Spinal cord (tissue), 10 donors: ENCODE results near the gene CTNNA2. TPM values are rescaled to one million over a fixed set of nuclear protein-coding genes. Genes with fewer than 3 reads are reported as not detected.

Experiments
- DNase-seq, 6 donors: peaks; one replicate each; pipeline versions ENCODE4 v3.0.0 to v3.0.0-alpha.2; 2013 to 2015; ENCODE audit warnings: low spot score in 6 of 6, low read depth in 4 of 6
- H3K27ac ChIP-seq: one replicate; pipeline ENCODE4 v1.5.1; 2013; ENCODE audit warnings: low read depth, low read length, control low read depth
- H3K27me3 ChIP-seq: one replicate; pipeline ENCODE4 v1.6.1; 2013; ENCODE audit warnings: low read length; ENCODE audit not compliant: control insufficient read depth, insufficient read depth
- H3K36me3 ChIP-seq: one replicate; pipeline ENCODE4 v1.6.1; 2013; ENCODE audit warnings: low read length; ENCODE audit not compliant: control insufficient read depth, insufficient read depth
- H3K4me1 ChIP-seq: one replicate; pipeline ENCODE4 v1.6.1; 2013; ENCODE audit warnings: low read length; ENCODE audit not compliant: control insufficient read depth, insufficient read depth
- H3K4me3 ChIP-seq: one replicate; pipeline ENCODE4 v1.5.1; 2013; ENCODE audit warnings: low read depth, low read length, control low read depth
- H3K9me3 ChIP-seq: one replicate; pipeline ENCODE4 v1.6.1; 2013; ENCODE audit warnings: low read length; ENCODE audit not compliant: control insufficient read depth, insufficient read depth
- WGBS: methylation state at CpG from one replicate; pipeline ENCODE4 v1.1.5; 2013; ENCODE audit warnings: missing lambda C conversion rate; ENCODE audit not compliant: insufficient coverage; 5-methylcytosine and 5-hydroxymethylcytosine counted together
- polyA plus RNA-seq, 2 donors: library from polyadenylated mRNA; unstranded; fragments of 120-200 nt; gene quantifications; one replicate each; pipeline ENCODE4 v1.2.1, GENCODE V29; 2013; ENCODE audit not compliant: insufficient read length in 2 of 2
- total RNA-seq, 2 donors: library from RNA; depleted of rRNA in 1 of 2; stranded (reverse); fragments of 120-200 nt in 1 of 2; fragments of >200 nt in 1 of 2; gene quantifications; one replicate each; pipeline versions ENCODE4 v1.2.3 to v1.2.4, GENCODE V29; 2013 to 2014
- donor health status: healthy.

Gene CTNNA2
- total and polyA plus RNA-seq, 4 donors, result 42.4 to 117 (median 84.7) TPM

DNA sequence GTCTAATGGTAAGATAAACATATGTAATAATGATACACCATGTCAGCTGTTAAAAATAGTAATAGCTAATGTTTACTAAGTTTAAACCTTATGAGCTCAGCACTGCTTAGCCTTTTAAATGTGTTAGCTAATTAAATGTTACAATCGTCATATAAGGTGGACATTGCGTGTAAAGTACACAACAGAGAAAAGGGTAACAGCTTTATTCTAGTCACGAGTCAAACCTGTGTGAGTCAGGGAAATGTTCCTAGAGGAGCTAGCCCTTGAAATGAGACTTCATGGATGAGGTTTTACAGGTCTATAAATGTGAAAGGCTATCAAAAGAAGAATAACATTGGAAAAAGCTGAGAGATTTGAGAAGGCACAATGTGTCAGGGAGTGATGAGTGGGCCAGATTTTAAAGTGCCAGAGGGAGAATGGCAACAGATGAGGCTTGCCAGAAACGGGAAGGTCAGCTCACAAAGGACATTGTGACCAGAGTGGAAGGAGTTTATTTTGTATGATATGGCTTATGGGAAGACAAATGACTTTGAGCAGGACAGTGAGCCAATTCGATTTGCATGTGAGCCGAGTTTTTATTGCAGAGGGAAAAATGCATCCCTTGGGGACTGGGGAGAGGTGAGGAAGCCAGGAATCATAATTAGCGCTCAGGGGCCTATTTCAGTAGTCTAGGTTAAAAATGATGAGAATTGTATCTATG lies 276.3 kb downstream of the CTNNA2 start:
- Histone ChIP-seq H3K36me3 (no peaks in the 10 kb centered on the region), H3K9me3 (no peaks in the 10 kb centered on the region), H3K4me1 (no peaks in the 10 kb centered on the region), H3K27ac (no peak overlapping the region), H3K27me3 (no peaks in the 10 kb centered on the region), H3K4me3 (no peak overlapping the region)
- DNase-seq, result peak in 1 of 6 donors; percentile 67
- WGBS, result 69% methylated on average over 7 of the region's 7 CpGs

DNA sequence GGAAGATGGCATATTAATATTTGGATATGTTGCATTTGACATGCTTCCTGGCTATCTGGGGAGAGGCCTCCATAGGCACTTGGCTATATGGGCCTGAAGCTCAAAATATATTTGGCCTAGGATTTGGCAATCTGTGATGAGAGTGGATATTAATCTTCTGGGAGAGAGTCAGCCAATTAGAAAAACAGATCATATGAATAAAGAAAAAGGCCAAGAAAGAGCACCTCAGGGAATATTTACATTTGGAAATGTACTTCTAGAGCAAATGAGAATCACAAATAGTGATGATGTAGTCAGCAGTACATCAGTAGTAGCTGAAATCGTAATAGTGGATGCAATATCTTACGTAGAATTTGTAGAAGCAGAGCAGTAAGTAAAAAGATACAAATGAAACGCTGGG lies 277.0 kb downstream of the CTNNA2 start:
- WGBS, result 69% methylated on average over 3 of the region's 3 CpGs
- H3K36me3 ChIP-seq, result no peaks in the 10 kb centered on the region
- no peaks in the 10 kb centered on the region for H3K27me3 ChIP-seq
- no peak overlapping the region for H3K4me3 ChIP-seq
- no peaks in the 10 kb centered on the region for H3K4me1 ChIP-seq
- H3K9me3 ChIP-seq, result no peaks in the 10 kb centered on the region
- no peak for DNase-seq
- H3K27ac ChIP-seq, result no peak overlapping the region

DNA sequence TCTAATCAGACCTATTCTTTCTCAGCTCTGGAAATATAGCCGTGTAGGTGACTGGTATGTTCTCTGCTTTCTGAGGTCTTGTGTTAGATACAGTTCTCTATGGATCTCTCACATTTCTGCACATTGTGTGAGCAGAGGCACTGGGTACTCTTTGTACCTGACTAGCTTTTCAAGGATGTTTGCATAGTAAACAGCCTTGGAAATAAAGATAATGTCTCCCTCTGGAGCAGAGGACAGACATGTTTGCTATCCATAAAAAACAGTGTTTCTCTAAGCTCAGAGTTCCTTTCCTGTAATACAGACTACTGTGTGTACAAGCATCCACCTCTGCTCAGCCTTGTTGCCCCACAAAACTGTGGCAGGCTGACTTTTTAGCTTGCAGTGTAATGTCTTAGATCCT lies 279.2 kb downstream of the CTNNA2 start:
- no peak overlapping the region for H3K27ac ChIP-seq
- no peaks in the 10 kb centered on the region for H3K36me3 ChIP-seq
- H3K9me3 ChIP-seq, result no peaks in the 10 kb centered on the region
- peak in 1 of 6 donors; percentile 74 for DNase-seq
- no peaks in the 10 kb centered on the region for H3K4me1 ChIP-seq
- H3K4me3 ChIP-seq, result no peak overlapping the region
- no CpG with 5 or more reads among the region's 1 CpG for WGBS
- H3K27me3 ChIP-seq, result no peaks in the 10 kb centered on the region

DNA sequence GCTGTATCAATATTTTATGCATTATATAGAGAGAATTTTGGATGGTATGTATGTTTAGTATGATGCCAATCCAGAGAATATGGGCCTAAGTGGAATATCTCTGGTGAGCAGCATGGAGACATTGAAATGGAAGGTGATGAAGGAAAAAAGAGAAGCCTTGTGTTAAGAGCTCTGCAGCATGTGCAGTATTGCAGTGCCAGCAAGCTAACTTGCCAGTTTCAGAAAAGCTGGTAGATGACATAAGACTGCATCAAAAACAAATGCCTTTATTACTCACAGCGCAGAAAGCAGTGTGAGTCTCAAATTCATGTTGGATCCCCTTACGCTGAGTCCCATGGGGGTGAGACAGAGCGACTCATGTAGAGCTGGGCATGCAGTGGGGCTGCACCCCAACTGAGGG lies 280.2 kb downstream of the CTNNA2 start:
- Histone ChIP-seq H3K9me3 (no peaks in the 10 kb centered on the region), H3K27me3 (no peaks in the 10 kb centered on the region), H3K27ac (no peak overlapping the region), H3K4me1 (no peaks in the 10 kb centered on the region), H3K36me3 (no peaks in the 10 kb centered on the region), H3K4me3 (no peak overlapping the region)
- DNase-seq, result peak in 1 of 6 donors; percentile 76
- WGBS, result 90% methylated on average over 3 of the region's 3 CpGs

DNA sequence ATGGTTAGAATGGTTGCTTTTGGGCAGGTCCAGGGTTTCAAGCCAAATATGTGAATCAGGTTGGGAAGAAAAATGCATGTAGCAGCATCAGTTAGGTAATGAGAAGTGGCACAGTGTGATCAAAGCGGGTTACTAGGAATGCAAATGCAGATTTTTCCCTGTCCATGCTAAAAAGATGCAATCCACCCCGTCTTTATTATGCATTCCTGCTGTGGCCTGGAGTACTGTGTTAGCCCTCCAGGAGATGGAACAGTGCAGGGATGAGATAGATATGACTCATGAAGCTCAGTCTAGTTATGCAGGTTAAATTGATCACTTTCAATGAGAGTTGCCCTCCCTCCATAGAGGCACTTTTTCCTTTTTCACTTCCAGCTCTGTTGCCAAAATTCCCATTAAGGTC lies 283.8 kb downstream of the CTNNA2 start:
- Histone ChIP-seq H3K27ac (no peak overlapping the region), H3K27me3 (no peaks in the 10 kb centered on the region), H3K4me1 (no peaks in the 10 kb centered on the region), H3K4me3 (no peak overlapping the region), H3K36me3 (no peaks in the 10 kb centered on the region), H3K9me3 (no peaks in the 10 kb centered on the region)
- DNase-seq, result peak in 1 of 6 donors; percentile 18
- WGBS, result no CpG with 5 or more reads among the region's 2 CpGs

DNA sequence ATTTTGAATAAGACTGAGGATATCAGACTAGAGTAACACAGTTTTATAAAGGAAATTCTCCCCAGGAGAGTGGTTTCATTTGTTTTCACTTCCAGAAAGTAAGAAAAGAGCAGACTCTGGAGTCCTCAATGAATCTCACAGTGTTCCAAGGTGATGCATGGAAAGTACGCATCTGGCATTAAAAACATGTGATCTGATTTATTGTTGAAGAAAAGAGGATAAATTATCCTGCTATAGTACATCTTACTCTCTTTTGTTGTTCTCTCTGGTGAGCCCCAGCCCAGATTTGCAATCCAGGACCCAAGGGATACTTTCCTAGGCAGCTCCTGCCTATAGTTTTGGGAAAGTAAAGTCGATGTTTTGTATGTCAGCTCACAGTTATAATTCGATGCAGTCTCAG lies 285.9 kb downstream of the CTNNA2 start:
- DNase-seq, result no peak
- Histone ChIP-seq H3K4me1 (no peaks in the 10 kb centered on the region), H3K36me3 (no peaks in the 10 kb centered on the region), H3K27ac (no peak overlapping the region), H3K9me3 (no peaks in the 10 kb centered on the region), H3K4me3 (no peak overlapping the region), H3K27me3 (no peaks in the 10 kb centered on the region)
- WGBS, result no CpG with 5 or more reads among the region's 3 CpGs

DNA sequence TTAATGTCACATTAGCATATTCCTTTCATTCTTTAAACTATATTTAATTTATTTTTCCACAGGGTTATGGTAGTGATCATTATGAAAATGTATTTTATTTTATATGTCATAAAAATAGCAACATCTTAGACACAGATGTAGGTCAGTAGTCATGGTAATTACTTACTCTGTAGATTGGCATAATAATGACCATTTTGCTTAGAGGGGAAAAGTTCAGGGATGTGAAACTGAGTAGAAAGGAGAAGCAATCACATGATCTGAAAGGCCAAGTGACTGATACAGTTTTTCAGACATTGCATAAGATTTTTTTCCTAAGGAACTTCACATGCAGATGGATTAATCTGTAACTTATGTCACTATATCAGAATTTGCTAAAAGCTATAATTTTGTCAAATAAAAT lies 286.9 kb downstream of the CTNNA2 start:
- H3K4me3 ChIP-seq, result no peak overlapping the region
- H3K9me3 ChIP-seq, result no peaks in the 10 kb centered on the region
- H3K27ac ChIP-seq, result no peak overlapping the region
- no peaks in the 10 kb centered on the region for H3K4me1 ChIP-seq
- no peaks in the 10 kb centered on the region for H3K27me3 ChIP-seq
- H3K36me3 ChIP-seq, result no peaks in the 10 kb centered on the region
- DNase-seq, result peak in 1 of 6 donors; percentile 48

DNA sequence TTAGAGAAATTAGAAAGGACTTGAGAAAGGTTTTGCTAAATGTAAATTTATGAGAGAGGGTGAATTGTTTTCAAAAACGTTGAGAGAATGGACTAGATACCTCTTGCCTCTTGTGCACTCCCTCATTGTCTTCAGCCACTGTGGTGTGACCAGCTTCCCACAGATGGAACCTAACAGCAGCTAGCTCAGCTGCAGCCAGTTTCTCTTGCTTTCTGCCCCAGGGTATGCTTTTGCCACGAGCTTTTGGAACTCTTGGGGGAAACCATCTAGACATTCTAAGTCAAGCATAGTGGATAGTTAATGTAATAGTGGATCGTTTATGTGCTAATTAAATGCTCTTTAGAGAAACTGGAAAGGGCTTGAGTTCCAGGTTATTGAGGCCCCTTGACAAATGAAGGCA lies 288.2 kb downstream of the CTNNA2 start:
- 48% methylated on average over 2 of the region's 3 CpGs for WGBS
- H3K9me3 ChIP-seq, result no peaks in the 10 kb centered on the region
- no peaks in the 10 kb centered on the region for H3K36me3 ChIP-seq
- H3K4me3 ChIP-seq, result no peak overlapping the region
- no peaks in the 10 kb centered on the region for H3K27me3 ChIP-seq
- no peaks in the 10 kb centered on the region for H3K4me1 ChIP-seq
- no peak overlapping the region for H3K27ac ChIP-seq
- DNase-seq, result peak in 1 of 6 donors; percentile 30

DNA sequence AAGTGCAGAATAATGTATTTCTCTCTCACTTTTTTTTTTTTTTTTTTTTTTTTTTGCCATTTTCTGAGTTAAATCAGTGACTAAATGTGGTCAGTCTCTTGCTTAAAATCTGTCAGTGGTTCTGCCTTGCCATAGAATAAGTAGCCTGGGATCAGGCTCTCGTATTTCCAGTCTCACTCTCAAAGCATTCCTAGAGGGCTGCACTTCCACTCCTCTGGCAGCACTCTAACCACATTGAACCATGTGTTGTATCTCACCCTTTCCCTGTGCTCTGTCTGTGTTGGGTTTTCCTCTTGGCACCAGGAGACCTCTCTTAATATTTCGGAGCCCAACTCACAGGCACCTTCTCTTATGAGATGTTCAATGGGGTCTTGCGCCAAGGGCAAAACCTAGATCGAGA lies 304.4 kb downstream of the CTNNA2 start:
- Histone ChIP-seq H3K4me3 (no peak overlapping the region), H3K4me1 (no peaks in the 10 kb centered on the region), H3K36me3 (no peaks in the 10 kb centered on the region), H3K27me3 (no peaks in the 10 kb centered on the region), H3K9me3 (no peaks in the 10 kb centered on the region), H3K27ac (no peak overlapping the region)
- DNase-seq, result no peak
- WGBS, result 100% methylated on average over 1 of the region's 4 CpGs

DNA sequence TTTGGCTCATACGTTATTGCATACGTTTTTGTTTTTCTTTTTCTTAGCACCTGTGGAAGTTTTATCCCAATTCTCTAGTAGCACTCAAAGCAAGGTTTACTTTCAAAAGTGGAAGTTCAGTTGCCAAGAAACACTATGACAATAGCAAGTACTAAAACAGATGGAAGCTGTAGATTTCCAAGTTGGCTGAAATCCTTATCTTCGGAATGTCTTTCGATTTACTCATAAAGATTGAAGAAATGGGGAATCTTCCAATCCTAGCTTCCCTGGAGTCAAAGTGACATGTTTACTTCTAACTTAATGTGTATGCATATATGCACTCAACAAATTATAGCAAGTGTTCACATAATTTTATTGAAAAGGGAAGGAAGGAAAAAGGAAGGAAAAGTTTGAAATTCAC lies 307.4 kb downstream of the CTNNA2 start:
- DNase-seq, result peak in 1 of 6 donors; percentile 56
- Histone ChIP-seq H3K4me3 (no peak overlapping the region), H3K4me1 (no peaks in the 10 kb centered on the region), H3K36me3 (no peaks in the 10 kb centered on the region), H3K27me3 (no peaks in the 10 kb centered on the region), H3K9me3 (no peaks in the 10 kb centered on the region), H3K27ac (no peak overlapping the region)
- WGBS, result no CpG with 5 or more reads among the region's 4 CpGs
